WTC11 (cell line): ENCODE results near the gene FOXP4. TPM values are rescaled to one million over a fixed set of nuclear protein-coding genes. Genes with fewer than 3 reads are reported as not detected.

Source experiments
- ATAC-seq: fragments of 200-7000 bp; cut with Tn5 transposase; 2 replicates; pipeline ENCODE4 v1.10.0; 2021; ENCODE audit warnings: mild to moderate bottlenecking, moderate library complexity
- CTCF ChIA-PET: fragments of 300-600 bp; sonication (Branson Sonifier 250); formaldehyde crosslinking; loops from one replicate; lab custom pipeline; 2021; ENCODE audit warnings: antibody characterized with exemption; lab: Charles Lee
- POLR2A ChIA-PET: fragments of 350-600 bp; sonication (Branson Sonifier 250); formaldehyde crosslinking; loops from one replicate; lab custom pipeline; 2021; ENCODE audit warnings: antibody characterized with exemption; lab: Charles Lee
- DNase-seq: peaks from one replicate; pipeline ENCODE4 v3.0.0; 2021; ENCODE audit warnings: low spot score
- H3K27ac Mint-ChIP-seq: 2 replicates; pipeline ENCODE4 v1.8.0; 2021; ENCODE audit warnings: mixed read lengths
- H3K27me3 Mint-ChIP-seq: 2 replicates; pipeline ENCODE4 v1.8.0; 2021; ENCODE audit warnings: low read depth, mild to moderate bottlenecking, moderate library complexity, mixed read lengths
- H3K36me3 Mint-ChIP-seq: 2 replicates; pipeline ENCODE4 v1.8.0; 2021; ENCODE audit warnings: mixed read lengths
- H3K4me1 Mint-ChIP-seq: 2 replicates; pipeline ENCODE4 v1.8.0; 2022; ENCODE audit warnings: mixed read lengths
- H3K4me3 Mint-ChIP-seq: 2 replicates; pipeline ENCODE4 v1.8.0; 2021; ENCODE audit warnings: mild to moderate bottlenecking, moderate library complexity, mixed read lengths
- H3K9me3 Mint-ChIP-seq: 2 replicates; pipeline ENCODE4 v1.8.0; 2021; ENCODE audit warnings: mixed read lengths
- AFF4 ChIP-seq: sonication (generic); formaldehyde crosslinking; IDR thresholded peaks from 2 replicates; pipeline ENCODE4 v1.8.1; 2023; ENCODE audit warnings: mild to moderate bottlenecking, missing genetic modification reagents, borderline replicate concordance
- EMX1 ChIP-seq: fragments of 250-450 bp; sonication (Bioruptor Pico); IDR thresholded peaks from 2 replicates; pipeline ENCODE4 v1.8.0; 2021; ENCODE audit warnings: mild to moderate bottlenecking
- ESRRA ChIP-seq: sonication (generic); formaldehyde crosslinking; IDR thresholded peaks from 2 replicates; pipeline ENCODE4 v1.8.1; 2022; ENCODE audit warnings: mild to moderate bottlenecking, missing genetic modification reagents, borderline replicate concordance
- FOXK1 ChIP-seq: sonication (generic); formaldehyde crosslinking; IDR thresholded peaks from 2 replicates; pipeline ENCODE4 v1.8.0; 2022; ENCODE audit warnings: mild to moderate bottlenecking, moderate library complexity, missing genetic modification reagents
- FOXP1 ChIP-seq: sonication (generic); formaldehyde crosslinking; IDR thresholded peaks from 2 replicates; pipeline ENCODE4 v1.8.0; 2022; ENCODE audit warnings: missing genetic modification reagents, mild to moderate bottlenecking, moderate library complexity, borderline replicate concordance
- GRHL2 ChIP-seq: fragments of 250-450 bp; sonication (Bioruptor Pico); IDR thresholded peaks from 2 replicates; pipeline ENCODE4 v1.8.0; 2022; ENCODE audit warnings: mild to moderate bottlenecking, moderate library complexity; ENCODE audit not compliant: insufficient replicate concordance, severe bottlenecking
- IRF1 ChIP-seq: sonication (generic); formaldehyde crosslinking; IDR thresholded peaks from 2 replicates; pipeline ENCODE4 v1.8.0; 2023; ENCODE audit warnings: missing genetic modification reagents
- JAZF1 ChIP-seq: fragments of 250-450 bp; sonication (Bioruptor Pico); IDR thresholded peaks from 2 replicates; pipeline ENCODE4 v1.9.0; 2021; ENCODE audit warnings: moderate library complexity, mild to moderate bottlenecking, inconsistent platforms
- JUN ChIP-seq: sonication (generic); formaldehyde crosslinking; IDR thresholded peaks from 2 replicates; pipeline ENCODE4 v1.8.0; 2023; ENCODE audit warnings: mild to moderate bottlenecking, missing genetic modification reagents
- KAT7 ChIP-seq: sonication (generic); formaldehyde crosslinking; IDR thresholded peaks from 2 replicates; pipeline ENCODE4 v1.8.1; 2023; ENCODE audit warnings: missing genetic modification reagents, mild to moderate bottlenecking, borderline replicate concordance
- MXD4 ChIP-seq: fragments of 250-450 bp; sonication (Bioruptor Pico); IDR thresholded peaks from 2 replicates; pipeline ENCODE4 v1.8.0; 2021; ENCODE audit warnings: mild to moderate bottlenecking, moderate library complexity, borderline replicate concordance
- NFATC4 ChIP-seq: fragments of 250-450 bp; sonication (Bioruptor Pico); IDR thresholded peaks from 2 replicates; pipeline ENCODE4 v1.9.0; 2021; ENCODE audit warnings: mild to moderate bottlenecking
- OVOL2 ChIP-seq: fragments of 250-450 bp; sonication (Bioruptor Pico); IDR thresholded peaks from 2 replicates; pipeline ENCODE4 v1.9.0; 2021; ENCODE audit warnings: mild to moderate bottlenecking, borderline replicate concordance
- RELA ChIP-seq: sonication (generic); formaldehyde crosslinking; IDR thresholded peaks from 2 replicates; pipeline ENCODE4 v1.8.1; 2022; ENCODE audit warnings: missing genetic modification reagents, mild to moderate bottlenecking, borderline replicate concordance
- RORB ChIP-seq: fragments of 250-450 bp; sonication (Bioruptor Pico); IDR thresholded peaks from 2 replicates; pipeline ENCODE4 v1.9.0; 2021; ENCODE audit warnings: mild to moderate bottlenecking
- SMAD3 ChIP-seq: sonication (generic); formaldehyde crosslinking; IDR thresholded peaks from 2 replicates; pipeline ENCODE4 v1.8.0; 2022; ENCODE audit warnings: missing genetic modification reagents, mild to moderate bottlenecking, borderline replicate concordance
- SMAD4 ChIP-seq: sonication (generic); formaldehyde crosslinking; IDR thresholded peaks from 2 replicates; pipeline ENCODE4 v1.8.0; 2022; ENCODE audit warnings: mild to moderate bottlenecking, missing genetic modification reagents
- SOX15 ChIP-seq: fragments of 250-450 bp; sonication (Bioruptor Pico); IDR thresholded peaks from 2 replicates; pipeline ENCODE4 v1.9.0; 2021; ENCODE audit warnings: mild to moderate bottlenecking
- TP53 ChIP-seq: sonication (generic); formaldehyde crosslinking; IDR thresholded peaks from 2 replicates; pipeline ENCODE4 v1.8.1; 2023; ENCODE audit warnings: mild to moderate bottlenecking, missing genetic modification reagents
- ZBTB43 ChIP-seq: sonication (generic); formaldehyde crosslinking; IDR thresholded peaks from 2 replicates; pipeline ENCODE4 v1.8.1; 2023; ENCODE audit warnings: mild to moderate bottlenecking, missing genetic modification reagents
- ZNF416 ChIP-seq: fragments of 250-450 bp; sonication (Bioruptor Pico); IDR thresholded peaks from 2 replicates; pipeline ENCODE4 v1.9.0; 2021; ENCODE audit warnings: mild to moderate bottlenecking, inconsistent platforms
- ZNF423 ChIP-seq: fragments of 250-450 bp; sonication (Bioruptor Pico); IDR thresholded peaks from 2 replicates; pipeline ENCODE4 v2.1.2; 2022; ENCODE audit warnings: mild to moderate bottlenecking, moderate library complexity
- total RNA-seq: library from RNA; stranded (reverse); gene quantifications from 3 replicates; pipeline ENCODE4 v1.2.3, GENCODE V29; 2021

Gene FOXP4
- total RNA-seq, 1 experiment from 2014 or later: 36.6 TPM

- peaks cover 25% of the 10 kb centered on the region for H3K36me3 Mint-ChIP-seq
- H3K27me3 Mint-ChIP-seq: peaks cover 21% of the 10 kb centered on the region
- H3K9me3 Mint-ChIP-seq: no peaks in the 10 kb centered on the region
- peaks cover 71% of the 10 kb centered on the region for H3K4me1 Mint-ChIP-seq
- TF ChIP-seq NFATC4 (CRISPR knock-in tag) (no peak), JUN (no peak), FOXP1 (no peak)
- TF ChIP-seq, all 79 proteins: peak for 0
- DNase-seq (no peak), ATAC-seq (no peak)
- no peak overlapping the region for H3K27ac Mint-ChIP-seq
- no peak overlapping the region for H3K4me3 Mint-ChIP-seq
- ChIA-PET POLR2A (interaction anchor here (0.5 kb wide), 1 partner anchor 108 kb away, joined by 5 read pairs; no protein-coding TSS in a partner anchor), CTCF (no interaction called here)
These were observed 96.1 kb downstream of the FOXP4 start for GRCh38 chr6:41642090-41642959.

GRCh38 chr6:41642960-41643898 is 97.0 kb downstream of the FOXP4 start:
- no peaks in the 10 kb centered on the region for H3K9me3 Mint-ChIP-seq
- ChIA-PET POLR2A (interaction anchor here (0.6 kb wide), 1 partner anchor 1489 kb away, joined by 3 read pairs; no protein-coding TSS in a partner anchor), CTCF (interaction anchor here (0.6 to 2.5 kb wide), 8 partner anchors 14 to 237 kb away, joined by 3 to 13 read pairs (median 4); partner anchors contain the start of gene TOMM6)
- peaks cover 71% of the 10 kb centered on the region for H3K4me1 Mint-ChIP-seq
- no peak overlapping the region for H3K4me3 Mint-ChIP-seq
- TF ChIP-seq ESRRA (CRISPR knock-in tag): no peak
- TF ChIP-seq IRF1 (CRISPR knock-in tag): no peak
- no peak for TF ChIP-seq ZNF423 (CRISPR knock-in tag)
- no peak for TF ChIP-seq RORB (CRISPR knock-in tag)
- no peak overlapping the region; the same call in 1 of the 2 replicates for H3K27ac Mint-ChIP-seq
- DNase-seq (no peak), ATAC-seq (no peak)
- H3K27me3 Mint-ChIP-seq: peaks cover 15% of the 10 kb centered on the region
- H3K36me3 Mint-ChIP-seq: peaks cover 30% of the 10 kb centered on the region

- Mint-ChIP-seq H3K36me3 (peaks cover 33% of the 10 kb centered on the region), H3K4me3 (no peak overlapping the region)
- no peak for ATAC-seq
These were observed 97.7 kb downstream of the FOXP4 start for GRCh38 chr6:41643899-41644269.

More at GRCh38 chr6:41643899-41644269, 97.7 kb downstream of the FOXP4 start:
- Mint-ChIP-seq H3K27me3 (peaks cover 15% of the 10 kb centered on the region), H3K4me1 (peaks cover 71% of the 10 kb centered on the region), H3K9me3 (no peaks in the 10 kb centered on the region), H3K27ac (no peak overlapping the region)
- no peak for DNase-seq
- POLR2A ChIA-PET: interaction anchor here (0.6 kb wide), 1 partner anchor 1490 kb away, joined by 3 read pairs; no protein-coding TSS in a partner anchor
- no peak for TF ChIP-seq JAZF1 (CRISPR knock-in tag)
- no peak for TF ChIP-seq ZBTB43 (CRISPR knock-in tag)
- TF ChIP-seq FOXK1 (CRISPR knock-in tag): no peak
- no peak for TF ChIP-seq SOX15
- no peak for TF ChIP-seq ZNF416 (CRISPR knock-in tag)
- no peak for TF ChIP-seq MXD4 (CRISPR knock-in tag)
- no peak for TF ChIP-seq EMX1
- TF ChIP-seq OVOL2 (CRISPR knock-in tag): no peak
- no peak for TF ChIP-seq SMAD4 (CRISPR knock-in tag)
- TF ChIP-seq SMAD3 (CRISPR knock-in tag): no peak
- TF ChIP-seq RELA (CRISPR knock-in tag): no peak
- TF ChIP-seq GRHL2: no peak
- no peak for TF ChIP-seq TP53 (CRISPR knock-in tag)
- no peak for TF ChIP-seq KAT7
- TF ChIP-seq AFF4: no peak
- CTCF ChIA-PET: interaction anchor here (0.6 to 2.5 kb wide), 8 partner anchors 13 to 238 kb away, joined by 3 to 13 read pairs (median 4); partner anchors contain the start of gene TOMM6
